IMR-90 (cell line): ENCODE results near the gene BTN1A1. TPM values are rescaled to one million over a fixed set of nuclear protein-coding genes. Genes with fewer than 3 reads are reported as not detected.

Source experiments
- ATAC-seq: fragments of 200-7000 bp; cut with Tn5 transposase; 2 replicates; pipeline ENCODE4 v1.9.1; 2020; ENCODE audit warnings: low read depth, mild to moderate bottlenecking, moderate library complexity
- BruUV-seq: library from RNA; stranded (reverse); fragments of 400-500 nt; replicated peaks from 2 replicates; lab custom pipeline; 2021; lab: Mats Ljungman, UMichigan
- CTCF ChIA-PET: fragments of 300-600 bp; formaldehyde crosslinking; extraction: SDS; loops from one replicate; lab custom pipeline; 2021; ENCODE audit warnings: antibody characterized with exemption; lab: Yijun Ruan, JAX
- POLR2A ChIA-PET: fragments of 300-600 bp; sonication (Branson Sonifier 250); formaldehyde crosslinking; loops from one replicate; lab custom pipeline; 2022; ENCODE audit warnings: antibody characterized with exemption; ENCODE audit not compliant: unreplicated experiment; lab: Charles Lee
- DNase-seq: peaks from one replicate; pipeline ENCODE4 v3.0.0; 2013
- H2AFZ ChIP-seq: replicated peaks from 2 replicates; pipeline ENCODE3; 2013; ENCODE audit warnings: low read length, mild to moderate bottlenecking; ENCODE audit not compliant: poor library complexity
- H2AK5ac ChIP-seq: 2 replicates; pipeline ENCODE4 v1.6.1; 2013; ENCODE audit warnings: low read depth, low read length, inconsistent platforms
- H2AK9ac ChIP-seq: replicated peaks from 2 replicates; pipeline ENCODE3; 2013; ENCODE audit warnings: mild to moderate bottlenecking, low read depth, low read length, moderate library complexity; ENCODE audit not compliant: poor library complexity
- H2BK120ac ChIP-seq: 2 replicates; pipeline ENCODE4 v1.6.1; 2013; ENCODE audit warnings: low read depth, low read length, inconsistent platforms
- H2BK15ac ChIP-seq: 3 replicates; pipeline ENCODE4 v1.6.1; 2013; ENCODE audit warnings: low read depth, low read length, inconsistent platforms
- H2BK20ac ChIP-seq: 2 replicates; pipeline ENCODE4 v1.6.1; 2013; ENCODE audit warnings: low read depth, mild to moderate bottlenecking, inconsistent platforms, low read length, moderate library complexity
- H2BK5ac ChIP-seq: 2 replicates; pipeline ENCODE4 v1.6.1; 2013; ENCODE audit warnings: mild to moderate bottlenecking, low read depth, low read length, inconsistent platforms; ENCODE audit not compliant: poor library complexity, severe bottlenecking
- H3K14ac ChIP-seq: replicated peaks from 2 replicates; pipeline ENCODE4 v1.6.1; 2013; ENCODE audit warnings: low read depth, low read length, inconsistent platforms
- H3K18ac ChIP-seq: 2 replicates; pipeline ENCODE4 v1.6.1; 2013; ENCODE audit warnings: low read depth, low read length, control low read depth
- H3K23ac ChIP-seq: 2 replicates; pipeline ENCODE4 v1.6.1; 2013; ENCODE audit warnings: low read depth, low read length, inconsistent platforms
- H3K27ac ChIP-seq: 2 replicates; pipeline ENCODE4 v1.5.1; 2013; ENCODE audit warnings: mild to moderate bottlenecking, control low read depth, low read length; ENCODE audit not compliant: insufficient read depth
- H3K27me3 ChIP-seq: 2 replicates; pipeline ENCODE4 v1.6.1; 2013; ENCODE audit warnings: low read length; ENCODE audit not compliant: control insufficient read depth, insufficient read depth
- H3K36me3 ChIP-seq: 2 replicates; pipeline ENCODE4 v1.6.1; 2013; ENCODE audit warnings: low read length, mixed read lengths; ENCODE audit not compliant: control insufficient read depth, insufficient read depth
- H3K4ac ChIP-seq: 2 replicates; pipeline ENCODE4 v1.6.1; 2013; ENCODE audit warnings: low read depth, low read length, inconsistent platforms
- H3K4me1 ChIP-seq: 2 replicates; pipeline ENCODE4 v1.6.1; 2013; ENCODE audit warnings: low read length, mixed read lengths; ENCODE audit not compliant: control insufficient read depth, insufficient read depth
- H3K4me2 ChIP-seq: 2 replicates; pipeline ENCODE4 v1.6.1; 2013; ENCODE audit warnings: low read depth, mild to moderate bottlenecking, control low read depth, low read length, moderate library complexity
- H3K4me3 ChIP-seq: 2 replicates; pipeline ENCODE4 v1.5.1; 2013; ENCODE audit warnings: low read depth, mild to moderate bottlenecking, control low read depth, low read length, moderate library complexity; ENCODE audit not compliant: insufficient read depth
- H3K56ac ChIP-seq: 2 replicates; pipeline ENCODE4 v1.6.1; 2013; ENCODE audit warnings: low read length, inconsistent platforms; ENCODE audit not compliant: insufficient read depth; ENCODE audit errors: extremely low read depth
- H3K79me1 ChIP-seq, 2 experiments: 2 replicates each; pipeline ENCODE4 v1.6.1; 2013; ENCODE audit warnings: low read length in 2 of 2, inconsistent platforms in 1 of 2, low read depth in 1 of 2
- H3K9ac ChIP-seq: 2 replicates; pipeline ENCODE4 v1.6.1; 2013; ENCODE audit warnings: low read depth, low read length, control low read depth
- H3K9me1 ChIP-seq: 2 replicates; pipeline ENCODE4 v1.6.1; 2013; ENCODE audit warnings: low read length, inconsistent platforms; ENCODE audit not compliant: insufficient read depth
- H3K9me3 ChIP-seq: 2 replicates; pipeline ENCODE4 v1.6.1; 2013; ENCODE audit warnings: low read length; ENCODE audit not compliant: control insufficient read depth, insufficient read depth
- H4K20me1 ChIP-seq: 2 replicates; pipeline ENCODE4 v1.6.1; 2013; ENCODE audit warnings: low read length, inconsistent platforms; ENCODE audit not compliant: insufficient read depth
- H4K5ac ChIP-seq: 2 replicates; pipeline ENCODE4 v1.6.1; 2013; ENCODE audit warnings: mild to moderate bottlenecking, low read depth, low read length, control low read depth
- H4K8ac ChIP-seq, 2 experiments: 2 replicates each; pipeline ENCODE4 v1.6.1; 2013; ENCODE audit warnings: low read depth in 2 of 2, low read length in 2 of 2, control low read depth in 1 of 2, inconsistent platforms in 1 of 2
- H4K91ac ChIP-seq: 2 replicates; pipeline ENCODE4 v1.6.1; 2013; ENCODE audit warnings: low read depth, low read length, inconsistent platforms; ENCODE audit not compliant: insufficient read depth
- BHLHE40 ChIP-seq: fragments of 150-350 bp; IDR thresholded peaks from 2 replicates; pipeline ENCODE4 v1.6.1; 2016; ENCODE audit warnings: mild to moderate bottlenecking, low read depth, low read length
- CEBPB ChIP-seq: IDR thresholded peaks from 2 replicates; pipeline ENCODE4 v1.6.1; 2012; ENCODE audit warnings: low read depth, low read length, improper control_type of control experiment
- CHD1 ChIP-seq: IDR thresholded peaks from 2 replicates; pipeline ENCODE4 v1.6.1; 2012; ENCODE audit warnings: low read depth, low read length, improper control_type of control experiment
- CTCF ChIP-seq: conservative IDR thresholded peaks from 2 replicates; pipeline ENCODE4 v1.5.1; 2012; ENCODE audit warnings: mild to moderate bottlenecking, low read depth, low read length, improper control_type of control experiment
- ELK1 ChIP-seq: fragments of 150-350 bp; IDR thresholded peaks from 2 replicates; pipeline ENCODE4 v1.6.1; 2016; ENCODE audit warnings: low read depth, mild to moderate bottlenecking, low read length, moderate library complexity, borderline replicate concordance
- FOS ChIP-seq: fragments of 150-350 bp; IDR thresholded peaks from 2 replicates; pipeline ENCODE4 v1.6.1; 2016; ENCODE audit warnings: low read depth, low read length
- MAFK ChIP-seq: IDR thresholded peaks from 2 replicates; pipeline ENCODE4 v1.6.1; 2012; ENCODE audit warnings: low read depth, low read length, improper control_type of control experiment
- MAZ ChIP-seq: IDR thresholded peaks from 2 replicates; pipeline ENCODE4 v1.6.1; 2012; ENCODE audit warnings: low read depth, mild to moderate bottlenecking, low read length, improper control_type of control experiment, moderate library complexity, borderline replicate concordance
- MXI1 ChIP-seq: IDR thresholded peaks from 2 replicates; pipeline ENCODE4 v1.6.1; 2012; ENCODE audit warnings: low read depth, mild to moderate bottlenecking, low read length, moderate library complexity, borderline replicate concordance
- NFE2L2 ChIP-seq: fragments of 150-350 bp; IDR thresholded peaks from 2 replicates; pipeline ENCODE4 v1.6.1; 2016; ENCODE audit warnings: low read depth, mild to moderate bottlenecking, low read length
- RAD21 ChIP-seq: IDR thresholded peaks from 2 replicates; pipeline ENCODE4 v1.6.1; 2012; ENCODE audit warnings: low read length, improper control_type of control experiment
- RFX5 ChIP-seq: IDR thresholded peaks from 2 replicates; pipeline ENCODE4 v1.8.0; 2012; ENCODE audit warnings: low read depth, mild to moderate bottlenecking, low read length, moderate library complexity
- SMC3 ChIP-seq: fragments of 150-350 bp; IDR thresholded peaks from 2 replicates; pipeline ENCODE4 v1.6.1; 2016; ENCODE audit warnings: low read depth, mild to moderate bottlenecking, antibody characterized with exemption, low read length, moderate library complexity
- USF2 ChIP-seq: fragments of 150-350 bp; IDR thresholded peaks from 2 replicates; pipeline ENCODE4 v1.6.1; 2017; ENCODE audit warnings: mild to moderate bottlenecking, antibody characterized with exemption, low read length, low read depth
- WGBS, 2 experiments: methylation state at CpG; one replicate each; pipeline versions ENCODE4 v1.1.5 to v1.1.7; 2013; ENCODE audit warnings: missing lambda C conversion rate in 2 of 2; ENCODE audit not compliant: insufficient read length in 1 of 2; ENCODE audit errors: extremely low coverage in 2 of 2; 5-methylcytosine and 5-hydroxymethylcytosine counted together
- dilution Hi-C: fragments of 300-500 bp; cut with HindIII; formaldehyde crosslinking; loops from one replicate; pipeline ENCODE4 v1.14.3; 2018; ENCODE audit warnings: low sequenced_read_pairs; ENCODE audit not compliant: unreplicated experiment
- in situ Hi-C: fragments of 300-500 bp; cut with MboI; formaldehyde crosslinking; loops from 3 replicates; pipeline ENCODE4 v1.14.3; 2019; ENCODE audit warnings: low sequenced_read_pairs, inconsistent platforms, mixed read lengths
- intact Hi-C: fragments of 100-400 bp; cut with micrococcal nuclease; formaldehyde crosslinking; loops from 2 replicates; pipeline ENCODE4 v1.10.0; 2022
- polyA plus RNA-seq, 3 experiments: library from polyadenylated mRNA; depleted of rRNA; stranded (reverse); fragments of >200 nt; gene quantifications; 2 replicates each; pipeline ENCODE4 v1.2.3, GENCODE V29; 2012; ENCODE audit warnings: low replicate concordance in 1 of 3
- total RNA-seq: library from RNA; depleted of rRNA; stranded (reverse); fragments of >200 nt; gene quantifications from 2 replicates; pipeline ENCODE4 v1.2.3, GENCODE V29; 2012

The BTN1A1 gene
- total and polyA plus RNA-seq, 2 of the 4 experiments (the other 2 are of a cell fraction): not detected

GRCh38 chr6:26536571-26537159, 36.6 kb downstream of the BTN1A1 start:
- Histone ChIP-seq H2BK20ac (peak overlapping the region; percentile 53), H2AFZ (peak overlapping the region; percentile 89), H3K9ac (peak overlapping the region; percentile 71), H3K4me2 (peak overlapping the region; percentile 75), H3K9me3 (no peaks in the 10 kb centered on the region), H3K4ac (peak overlapping the region; percentile 86), H4K5ac (peak overlapping the region; percentile 91), H2AK5ac (peak overlapping the region; percentile 23; the same call in 1 of the 2 replicates), H3K18ac (peak overlapping the region; percentile 74), H3K4me1 (peaks cover 2% of the 10 kb centered on the region; the same call in 1 of the 2 replicates), H3K36me3 (peaks cover 3% of the 10 kb centered on the region; the same call in 1 of the 2 replicates), H4K20me1 (peaks cover 7% of the 10 kb centered on the region; the same call in 1 of the 2 replicates), H4K91ac (peak overlapping the region; percentile 90), H3K9me1 (peaks cover 3% of the 10 kb centered on the region; the same call in 1 of the 2 replicates), H2BK5ac (peak overlapping the region; percentile 77), H3K27ac (peak overlapping the region; percentile 90), H2BK15ac (peak overlapping the region; percentile 64; the same call in 2 of the 3 replicates), H3K4me3 (peak overlapping the region; percentile 62), H3K14ac (peak overlapping the region; percentile 74), H3K23ac (peak overlapping the region; percentile 91), H3K79me1 (peaks cover 7 to 20% of the 10 kb centered on the region in 2 experiments; a peak in 3 of 4 replicates), H3K27me3 (no peaks in the 10 kb centered on the region), H4K8ac (peak overlapping the region; percentile 74 to 85), H2AK9ac (peak overlapping the region; percentile 33), H3K56ac (peak overlapping the region; percentile 91), H2BK120ac (peak overlapping the region; percentile 65)
- TF ChIP-seq RFX5: 0 out of 2 replicates have a peak, but pooled peaks have one; percentile 4
- TF ChIP-seq USF2: no peak
- TF ChIP-seq MAZ: no peak
- TF ChIP-seq NFE2L2: no peak
- TF ChIP-seq CEBPB: no peak
- no peak for TF ChIP-seq CHD1
- no peak for TF ChIP-seq BHLHE40
- TF ChIP-seq SMC3: no peak
- no peak for TF ChIP-seq MXI1
- TF ChIP-seq CTCF: no peak
- TF ChIP-seq FOS: no peak
- TF ChIP-seq RAD21: no peak
- TF ChIP-seq ELK1: no peak
- TF ChIP-seq MAFK: peak; percentile 41; the same call in 1 of the 2 replicates
- ATAC-seq (no peak), DNase-seq (peak; percentile 77)
- BruUV-seq: no TSS peak
- POLR2A ChIA-PET: interaction anchor here (0.7 kb wide), 1 partner anchor 312 kb away, joined by 6 read pairs; a partner anchor contains a TSS
- in situ Hi-C loops (no loop called here), dilution Hi-C loops (no loop called here), intact Hi-C loops (loop anchor here (1.0 to 5.0 kb wide), 2 partner anchors 15 to 79 kb away; partner anchors contain the start of gene BTN2A1)
- WGBS, 2 experiments: no CpG with 5 or more reads among the region's 12 CpGs
- CTCF ChIA-PET: interaction anchor here (1.2 kb wide), 1 partner anchor 195 kb away, joined by 3 read pairs; no protein-coding TSS in a partner anchor
